Immature natural killer cell (primary cell): ENCODE results near the gene LSM8. TPM values are rescaled to one million over a fixed set of nuclear protein-coding genes. Genes with fewer than 3 reads are reported as not detected.
"Not testable (repeated sequence)": the region's sequence is repeated elsewhere in the genome, so short reads cannot be mapped to it uniquely, and the experiment has no call there.

ENCODE experiments used
- DNase-seq, 3 donors: peaks; one replicate each; pipeline ENCODE4 v3.0.0; 2022; ENCODE audit warnings: mixed read lengths in 1 of 3
- H3K27ac Mint-ChIP-seq, 6 donors: one replicate each; pipeline ENCODE4 v1.8.0; 2020; ENCODE audit warnings: mixed read lengths in 6 of 6, mild to moderate bottlenecking in 5 of 6, inconsistent platforms in 4 of 6, moderate library complexity in 3 of 6
- H3K27me3 Mint-ChIP-seq, 3 donors: one replicate each; pipeline ENCODE4 v1.8.0; 2020 to 2021; ENCODE audit warnings: low read depth in 3 of 3, mild to moderate bottlenecking in 3 of 3, mixed read lengths in 3 of 3, moderate library complexity in 3 of 3, inconsistent platforms in 1 of 3
- H3K36me3 Mint-ChIP-seq, 3 donors: one replicate each; pipeline ENCODE4 v1.8.0; 2020; ENCODE audit warnings: mixed read lengths in 3 of 3, inconsistent platforms in 2 of 3, mild to moderate bottlenecking in 2 of 3
- H3K4me1 Mint-ChIP-seq, 2 donors: one replicate each; pipeline ENCODE4 v1.8.0; 2020; ENCODE audit warnings: inconsistent platforms in 2 of 2, mild to moderate bottlenecking in 2 of 2, mixed read lengths in 2 of 2, moderate library complexity in 1 of 2
- H3K4me3 Mint-ChIP-seq, 5 donors: one replicate each; pipeline ENCODE4 v1.8.0; 2020; ENCODE audit warnings: mild to moderate bottlenecking in 5 of 5, mixed read lengths in 5 of 5, inconsistent platforms in 3 of 5, moderate library complexity in 3 of 5
- H3K9me3 Mint-ChIP-seq, 6 donors: one replicate each; pipeline ENCODE4 v1.8.0; 2020; ENCODE audit warnings: mild to moderate bottlenecking in 6 of 6, mixed read lengths in 6 of 6, inconsistent platforms in 4 of 6, moderate library complexity in 3 of 6
- polyA plus RNA-seq, 3 donors: library from polyadenylated mRNA; unstranded; fragments of 300-500 nt; fragmentation: Illumina TruSeq; gene quantifications; one replicate each; pipeline ENCODE4 v1.2.3, GENCODE V29; 2021

LSM8 gene
- polyA plus RNA-seq, 3 donors from 2014 or later = 22.7 to 53.1 (median 25.4) TPM

DNA sequence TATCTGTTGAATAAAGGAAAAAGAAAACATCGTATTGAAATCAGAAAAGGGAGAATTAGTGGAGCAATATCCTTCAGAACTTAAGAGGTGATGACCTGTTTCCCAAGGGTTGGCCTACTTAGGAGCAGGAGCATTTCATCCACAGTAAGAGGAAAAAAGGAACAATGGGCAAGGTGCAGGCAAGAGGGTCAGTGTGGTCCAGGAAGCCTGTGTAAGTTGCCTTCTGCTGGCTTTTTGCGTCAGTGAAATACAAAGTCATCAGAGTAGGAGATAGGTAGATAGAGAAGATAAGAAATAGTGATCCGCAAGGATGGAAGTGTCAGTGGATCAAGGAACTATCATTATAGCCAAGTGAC lies 35.2 kb downstream of the LSM8 start:
- DNase-seq = no peak
- Mint-ChIP-seq H3K4me3 (no peak overlapping the region), H3K36me3 (no peaks in the 10 kb centered on the region), H3K4me1 (peaks cover 9% of the 10 kb centered on the region in 2 donors), H3K27ac (no peak overlapping the region), H3K9me3 (peaks cover 0 to 1% (median 0%) of the 10 kb centered on the region in 6 donors), H3K27me3 (peaks cover 6 to 14% (median 7%) of the 10 kb centered on the region in 3 donors)

GRCh38 chr7:118220583-118220982 lies 36.6 kb downstream of the LSM8 start:
- no peak overlapping the region for H3K4me3 Mint-ChIP-seq
- peaks cover 2 to 6% (median 2%) of the 10 kb centered on the region in 3 donors for H3K27me3 Mint-ChIP-seq
- DNase-seq = no peak
- H3K27ac Mint-ChIP-seq = no peak overlapping the region
- peaks cover 0 to 1% (median 0%) of the 10 kb centered on the region in 6 donors for H3K9me3 Mint-ChIP-seq
- H3K4me1 Mint-ChIP-seq = no peaks in the 10 kb centered on the region
- no peaks in the 10 kb centered on the region for H3K36me3 Mint-ChIP-seq

DNA sequence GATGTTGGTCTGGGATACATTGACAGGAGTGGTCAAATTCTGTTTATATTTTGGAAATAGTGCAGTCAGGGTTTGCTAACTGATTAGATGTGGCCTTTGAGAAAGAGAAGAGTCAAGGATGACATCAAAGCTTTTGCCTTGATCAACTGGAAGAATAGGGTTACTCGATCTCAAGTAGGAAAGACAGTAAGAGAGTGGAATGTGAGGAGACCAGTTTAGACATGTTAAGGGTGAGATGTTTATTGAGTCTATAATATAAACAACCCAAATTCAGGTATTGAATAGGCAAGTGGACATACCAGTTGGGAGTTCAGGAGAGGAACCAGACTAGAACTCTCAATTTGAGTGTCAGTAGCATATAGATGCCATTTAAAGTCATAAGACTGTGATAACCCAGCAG lies 38.6 kb downstream of the LSM8 start:
- DNase-seq = no peak
- Mint-ChIP-seq H3K9me3 (peaks cover 0 to 1% (median 0%) of the 10 kb centered on the region in 6 donors), H3K27ac (no peak overlapping the region), H3K27me3 (peaks cover 2 to 8% (median 4%) of the 10 kb centered on the region in 3 donors), H3K4me3 (no peak overlapping the region), H3K36me3 (no peaks in the 10 kb centered on the region), H3K4me1 (no peaks in the 10 kb centered on the region)

- Mint-ChIP-seq H3K36me3 (no peaks in the 10 kb centered on the region), H3K4me3 (no peak within 1 kb of the TSS), H3K27me3 (peaks cover 2 to 5% (median 2%) of the 10 kb centered on the region in 3 donors), H3K27ac (no peak within 1 kb of the TSS), H3K4me1 (no peaks in the 10 kb centered on the region), H3K9me3 (no peaks in the 10 kb centered on the region)
- no peak for DNase-seq
Observed at GRCh38 chr7:118224521-118224920, 40.6 kb downstream of the LSM8 start, which contains the start of gene ANKRD7. TSS of gene ANKRD7 (plus strand) at chr7:118224704. CDS start at chr7:118224831, 127 bp downstream.

GRCh38 chr7:118232837-118233236 lies 48.9 kb downstream of the LSM8 start:
- H3K36me3 Mint-ChIP-seq = no peaks in the 10 kb centered on the region
- no peak overlapping the region for H3K4me3 Mint-ChIP-seq
- no peak overlapping the region for H3K27ac Mint-ChIP-seq
- H3K27me3 Mint-ChIP-seq = peaks cover 0 to 4% (median 0%) of the 10 kb centered on the region in 3 donors
- no peak for DNase-seq
- no peaks in the 10 kb centered on the region for H3K9me3 Mint-ChIP-seq
- no peaks in the 10 kb centered on the region for H3K4me1 Mint-ChIP-seq

DNA sequence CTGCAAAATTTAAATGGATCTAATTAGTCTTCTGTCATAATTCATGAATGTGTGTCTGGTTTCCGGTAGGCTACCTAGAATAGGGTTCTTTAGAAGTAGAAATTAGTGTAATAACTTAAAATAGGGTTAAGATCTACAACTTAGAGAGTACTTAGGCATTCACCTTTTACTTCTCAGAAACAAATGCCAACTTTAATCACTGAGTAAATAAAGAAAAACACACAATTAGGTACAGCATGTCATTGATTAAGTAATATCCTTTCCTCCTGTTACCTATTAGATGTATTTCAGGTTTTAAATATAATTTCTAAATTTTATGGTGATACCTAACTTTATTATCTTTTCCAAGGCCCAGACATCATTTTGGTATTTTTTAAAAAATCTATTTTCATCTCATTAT lies 49.8 kb downstream of the LSM8 start:
- Mint-ChIP-seq H3K27me3 (peaks cover 0 to 4% (median 0%) of the 10 kb centered on the region in 3 donors), H3K4me1 (no peaks in the 10 kb centered on the region), H3K36me3 (no peaks in the 10 kb centered on the region), H3K9me3 (no peaks in the 10 kb centered on the region), H3K27ac (no peak overlapping the region), H3K4me3 (no peak overlapping the region)
- no peak for DNase-seq

GRCh38 chr7:118239014-118239413 lies 55.0 kb downstream of the LSM8 start:
- DNase-seq = no peak
- peaks cover 0 to 3% (median under 1%) of the 10 kb centered on the region in 6 donors for H3K9me3 Mint-ChIP-seq
- H3K27me3 Mint-ChIP-seq = no peaks in the 10 kb centered on the region
- H3K36me3 Mint-ChIP-seq = no peaks in the 10 kb centered on the region
- no peak overlapping the region for H3K4me3 Mint-ChIP-seq
- no peaks in the 10 kb centered on the region for H3K4me1 Mint-ChIP-seq
- no peak overlapping the region for H3K27ac Mint-ChIP-seq

DNA sequence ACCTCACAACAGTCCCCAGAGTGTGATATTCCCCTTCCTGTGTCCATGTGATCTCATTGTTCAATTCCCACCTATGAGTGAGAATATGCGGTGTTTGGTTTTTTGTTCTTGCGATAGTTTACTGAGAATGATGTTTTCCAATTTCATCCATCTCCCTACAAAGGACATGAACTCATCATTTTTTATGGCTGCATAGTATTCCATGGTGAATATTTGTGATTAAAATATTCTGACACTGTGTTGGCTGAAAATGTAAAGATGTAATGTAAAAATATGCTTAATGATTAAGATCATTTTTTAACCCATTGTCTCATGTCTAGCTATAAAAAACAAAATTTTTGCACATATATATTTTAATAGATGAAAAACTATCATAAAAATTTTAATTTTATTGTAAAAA lies 56.4 kb downstream of the LSM8 start:
- H3K27me3 Mint-ChIP-seq, H3K9me3 Mint-ChIP-seq, DNase-seq, H3K4me1 Mint-ChIP-seq, H3K4me3 Mint-ChIP-seq, H3K36me3 Mint-ChIP-seq, H3K27ac Mint-ChIP-seq: not testable (repeated sequence)

Other genes with a start within 250 kb of the LSM8 start
- not detected for gene ANKRD7, start 40.5 kb downstream of the LSM8 start, polyA plus RNA-seq